Measurements from ENCODE around the gene C2CD5.

The C2CD5 gene

DNA sequence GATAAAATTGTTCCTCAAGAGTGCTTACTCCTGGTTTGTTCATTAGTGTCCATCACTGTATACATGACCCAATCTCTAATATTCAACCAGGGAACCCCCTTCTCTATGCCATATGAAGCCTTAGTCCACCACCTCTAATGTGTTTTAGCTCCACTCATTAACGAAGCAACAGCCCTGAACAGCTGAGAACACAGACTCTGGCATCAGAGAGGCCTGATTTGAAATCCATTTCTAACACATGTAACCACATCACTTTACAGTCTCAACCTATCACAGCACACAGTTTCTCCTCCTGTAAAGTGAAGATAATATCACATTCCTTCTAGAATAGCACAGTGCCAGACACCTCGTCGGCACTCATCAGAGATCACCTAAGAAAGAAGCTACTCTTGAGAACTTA lies 64.3 kb downstream of the C2CD5 start:
- WGBS (ENCODE audit: insufficient coverage) = 100% methylated on average over 1 of the region's 3 CpGs
- no peaks in the 10 kb centered on the region for H3K27me3 ChIP-seq (replicated peaks in 2 of 5; ENCODE audit: control insufficient read depth in 4 of 5, insufficient read depth in 5 of 5, low read length in 4 of 5)
- H3K4me3 ChIP-seq (ENCODE audit: control insufficient read depth in 1 of 7, extremely low read depth in 1 of 7, insufficient read depth in 4 of 7, low read depth in 2 of 7, low read length in 6 of 7) = no peak overlapping the region
- ChIA-PET CTCF (interaction anchor here (0.6 to 1.3 kb wide), 3 partner anchors 24 to 418 kb away, joined by 3 read pairs; no protein-coding TSS in a partner anchor), POLR2A (no interaction called here)
- no peaks in the 10 kb centered on the region for H3K9me3 ChIP-seq (ENCODE audit: control extremely low read depth in 1 of 5, control insufficient read depth in 4 of 5, insufficient read depth in 2 of 5, low read depth in 1 of 5, low read length in 4 of 5)
- no peaks in the 10 kb centered on the region for H3K4me1 ChIP-seq (ENCODE audit: control extremely low read depth in 1 of 4, control insufficient read depth in 4 of 4, insufficient read depth in 4 of 4, low read length in 3 of 4)
- DNase-seq = no peak
- H3K27ac ChIP-seq (ENCODE audit: insufficient read depth in 1 of 2, low read depth in 1 of 2, low read length in 2 of 2, poor library complexity in 1 of 2, severe bottlenecking in 2 of 2) = no peak overlapping the region
- peaks cover 5 to 36% (median 20%) of the 10 kb centered on the region in 4 experiments for H3K36me3 ChIP-seq (ENCODE audit: control insufficient read depth in 4 of 4, insufficient read depth in 4 of 4, low read length in 3 of 4)

DNA sequence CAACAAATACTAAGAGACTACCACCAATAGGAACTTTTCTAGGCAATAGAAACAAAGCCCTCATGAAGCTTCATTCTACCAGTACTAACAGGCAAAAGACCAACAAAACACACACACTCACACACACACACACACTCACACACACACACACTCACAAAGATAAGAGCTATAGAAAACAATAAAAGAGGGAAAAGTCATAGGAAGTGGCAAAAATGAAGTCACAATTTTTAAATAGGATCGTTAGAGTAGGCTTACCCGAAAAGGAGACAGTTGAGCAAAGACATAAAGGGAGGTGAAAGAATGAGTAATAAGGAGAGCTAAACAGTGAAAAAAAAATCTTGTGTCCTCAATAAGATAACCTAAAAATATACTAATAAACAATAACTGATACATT lies 66.5 kb downstream of the C2CD5 start:
- H3K4me1 ChIP-seq (ENCODE audit: control extremely low read depth in 1 of 4, control insufficient read depth in 4 of 4, insufficient read depth in 4 of 4, low read length in 3 of 4) = no peaks in the 10 kb centered on the region
- POLR2A ChIA-PET = no interaction called here
- no peak overlapping the region for H3K4me3 ChIP-seq (ENCODE audit: control insufficient read depth in 1 of 7, extremely low read depth in 1 of 7, insufficient read depth in 4 of 7, low read depth in 2 of 7, low read length in 6 of 7)
- DNase-seq = no peak
- CTCF ChIA-PET = interaction anchor here (0.9 kb wide), 1 partner anchor 18 kb away, joined by 4 read pairs; no protein-coding TSS in a partner anchor
- no peaks in the 10 kb centered on the region for H3K27me3 ChIP-seq (replicated peaks in 2 of 5; ENCODE audit: control insufficient read depth in 4 of 5, insufficient read depth in 5 of 5, low read length in 4 of 5)
- peaks cover 8 to 30% (median 15%) of the 10 kb centered on the region in 4 experiments for H3K36me3 ChIP-seq (ENCODE audit: control insufficient read depth in 4 of 4, insufficient read depth in 4 of 4, low read length in 3 of 4)
- no peaks in the 10 kb centered on the region for H3K9me3 ChIP-seq (ENCODE audit: control extremely low read depth in 1 of 5, control insufficient read depth in 4 of 5, insufficient read depth in 2 of 5, low read depth in 1 of 5, low read length in 4 of 5)
- 100% methylated on average over 1 of the region's 2 CpGs for WGBS (ENCODE audit: insufficient coverage)
- H3K27ac ChIP-seq (ENCODE audit: insufficient read depth in 1 of 2, low read depth in 1 of 2, low read length in 2 of 2, poor library complexity in 1 of 2, severe bottlenecking in 2 of 2) = no peak overlapping the region

DNA sequence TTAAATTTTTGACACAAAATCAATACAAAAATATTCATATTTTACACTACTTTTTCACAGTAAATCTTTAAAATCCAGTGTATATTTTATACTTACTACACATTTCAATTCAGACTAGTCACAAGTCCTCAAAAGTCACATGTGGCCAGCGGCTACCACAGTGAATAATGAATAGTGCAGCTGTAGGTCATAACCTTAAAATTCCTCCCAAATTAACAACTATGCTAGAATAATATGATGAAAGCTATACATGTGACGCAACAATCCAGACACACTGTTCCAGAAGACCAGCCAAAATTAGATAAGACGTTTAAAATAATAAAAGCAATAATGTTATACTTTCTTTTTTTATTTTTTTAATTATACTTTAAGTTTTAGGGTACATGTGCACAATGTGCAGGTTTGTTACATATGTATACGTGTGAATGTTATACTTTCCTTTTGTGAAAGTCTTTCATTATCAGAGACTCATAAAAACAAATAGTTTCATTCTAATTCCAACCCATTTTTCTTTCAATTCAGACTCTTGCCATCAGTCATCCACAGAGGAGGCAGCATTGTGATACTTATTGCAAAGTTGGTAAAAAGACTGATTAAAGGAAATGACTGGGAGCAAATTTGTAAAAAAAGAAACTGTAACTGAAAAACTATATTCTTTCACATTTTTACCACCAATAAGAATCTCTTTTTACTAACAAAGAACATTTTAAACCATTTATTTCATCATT lies 67.0 kb downstream of the C2CD5 start:
- DNase-seq = no peak
- H3K27me3 ChIP-seq (replicated peaks in 2 of 5; ENCODE audit: control insufficient read depth in 4 of 5, insufficient read depth in 5 of 5, low read length in 4 of 5) = no peaks in the 10 kb centered on the region
- H3K27ac ChIP-seq (ENCODE audit: insufficient read depth in 1 of 2, low read depth in 1 of 2, low read length in 2 of 2, poor library complexity in 1 of 2, severe bottlenecking in 2 of 2) = no peak overlapping the region
- no CpG with 5 or more reads among the region's 4 CpGs for WGBS (ENCODE audit: insufficient coverage)
- no peaks in the 10 kb centered on the region for H3K4me1 ChIP-seq (ENCODE audit: control extremely low read depth in 1 of 4, control insufficient read depth in 4 of 4, insufficient read depth in 4 of 4, low read length in 3 of 4)
- no peaks in the 10 kb centered on the region for H3K9me3 ChIP-seq (ENCODE audit: control extremely low read depth in 1 of 5, control insufficient read depth in 4 of 5, insufficient read depth in 2 of 5, low read depth in 1 of 5, low read length in 4 of 5)
- ChIA-PET CTCF (interaction anchor here (5.0 kb wide), 1 partner anchor 17 kb away, joined by 18 read pairs; no protein-coding TSS in a partner anchor), POLR2A (no interaction called here)
- H3K36me3 ChIP-seq (ENCODE audit: control insufficient read depth in 4 of 4, insufficient read depth in 4 of 4, low read length in 3 of 4) = peaks cover 8 to 26% (median 15%) of the 10 kb centered on the region in 4 experiments
- no peak overlapping the region for H3K4me3 ChIP-seq (ENCODE audit: control insufficient read depth in 1 of 7, extremely low read depth in 1 of 7, insufficient read depth in 4 of 7, low read depth in 2 of 7, low read length in 6 of 7)

DNA sequence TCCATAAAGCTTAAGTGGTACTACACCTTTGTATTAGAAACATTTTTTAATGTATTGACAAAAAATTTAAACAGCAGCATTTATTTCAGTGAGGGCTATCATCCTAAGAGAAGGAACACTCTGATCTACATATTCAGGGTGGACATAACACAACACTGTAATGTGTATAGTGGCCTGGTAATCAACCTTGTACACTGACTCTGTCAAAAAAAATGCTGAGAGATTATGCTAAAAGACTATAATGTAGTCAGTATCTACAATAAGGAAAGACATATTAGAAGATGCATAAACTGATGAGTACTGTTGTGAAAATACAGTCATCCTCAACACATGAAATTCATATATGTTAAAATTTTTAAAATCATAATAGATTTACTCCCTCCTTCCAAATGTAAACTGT lies 68.2 kb downstream of the C2CD5 start:
- CTCF ChIA-PET = interaction anchor here (5.0 kb wide), 1 partner anchor 16 kb away, joined by 18 read pairs; no protein-coding TSS in a partner anchor
- no peaks in the 10 kb centered on the region for H3K4me1 ChIP-seq (ENCODE audit: control extremely low read depth in 1 of 4, control insufficient read depth in 4 of 4, insufficient read depth in 4 of 4, low read length in 3 of 4)

DNA sequence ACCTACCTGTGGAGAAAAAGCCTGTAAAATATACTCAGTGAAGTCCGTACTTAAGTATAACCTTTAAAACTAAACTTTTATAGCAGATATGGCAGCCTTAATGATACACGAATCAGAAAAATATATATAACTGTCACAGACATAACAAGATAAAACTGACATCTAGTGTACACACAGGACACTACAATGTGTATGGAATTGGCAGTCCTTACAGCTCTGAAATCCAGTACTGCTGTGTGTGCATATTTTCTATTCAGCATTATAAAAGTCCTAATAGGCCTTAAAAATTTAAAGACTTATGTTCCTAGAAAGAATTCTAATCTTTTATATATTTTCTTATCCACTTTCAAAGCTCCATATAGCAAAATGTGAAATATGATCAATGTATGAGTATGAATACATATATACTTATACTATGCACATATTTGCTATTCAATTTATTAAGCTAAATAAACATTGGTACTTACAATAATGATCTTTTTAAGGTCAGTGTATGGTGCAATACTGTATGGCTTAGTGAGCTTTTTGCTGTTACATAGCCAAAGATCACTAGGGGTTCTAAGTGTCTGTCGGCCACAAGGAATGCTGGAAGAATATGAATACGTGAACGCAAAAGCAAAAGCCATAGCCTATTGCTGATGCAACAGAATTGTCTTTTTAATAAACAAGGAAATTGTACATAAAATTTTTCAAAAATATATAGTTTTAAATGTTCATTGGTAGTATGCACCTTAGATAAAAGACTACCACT lies 69.2 kb downstream of the C2CD5 start:
- Histone ChIP-seq H3K27me3 (replicated peaks in 2 of 5; ENCODE audit: control insufficient read depth in 4 of 5, insufficient read depth in 5 of 5, low read length in 4 of 5) (no peaks in the 10 kb centered on the region), H3K27ac (ENCODE audit: insufficient read depth in 1 of 2, low read depth in 1 of 2, low read length in 2 of 2, poor library complexity in 1 of 2, severe bottlenecking in 2 of 2) (no peak overlapping the region), H3K9me3 (ENCODE audit: control extremely low read depth in 1 of 5, control insufficient read depth in 4 of 5, insufficient read depth in 2 of 5, low read depth in 1 of 5, low read length in 4 of 5) (no peaks in the 10 kb centered on the region), H3K36me3 (ENCODE audit: control insufficient read depth in 4 of 4, insufficient read depth in 4 of 4, low read length in 3 of 4) (peaks cover 4 to 26% (median 15%) of the 10 kb centered on the region in 4 experiments), H3K4me3 (ENCODE audit: control insufficient read depth in 1 of 7, extremely low read depth in 1 of 7, insufficient read depth in 4 of 7, low read depth in 2 of 7, low read length in 6 of 7) (no peak overlapping the region), H3K4me1 (ENCODE audit: control extremely low read depth in 1 of 4, control insufficient read depth in 4 of 4, insufficient read depth in 4 of 4, low read length in 3 of 4) (no peaks in the 10 kb centered on the region)
- WGBS (ENCODE audit: insufficient coverage) = 90% methylated on average over 2 of the region's 5 CpGs
- no peak for DNase-seq
- ChIA-PET CTCF (interaction anchor here (5.0 kb wide), 1 partner anchor 15 kb away, joined by 18 read pairs; no protein-coding TSS in a partner anchor), POLR2A (no interaction called here)

More for the DNA sequence above, 68.2 kb downstream of the C2CD5 start:
- POLR2A ChIA-PET = no interaction called here
- H3K36me3 ChIP-seq (ENCODE audit: control insufficient read depth in 4 of 4, insufficient read depth in 4 of 4, low read length in 3 of 4) = peaks cover 4 to 21% (median 13%) of the 10 kb centered on the region in 4 experiments
- H3K4me3 ChIP-seq (ENCODE audit: control insufficient read depth in 1 of 7, extremely low read depth in 1 of 7, insufficient read depth in 4 of 7, low read depth in 2 of 7, low read length in 6 of 7) = no peak overlapping the region
- H3K27ac ChIP-seq (ENCODE audit: insufficient read depth in 1 of 2, low read depth in 1 of 2, low read length in 2 of 2, poor library complexity in 1 of 2, severe bottlenecking in 2 of 2) = no peak overlapping the region
- no peak for DNase-seq
- no peaks in the 10 kb centered on the region for H3K9me3 ChIP-seq (ENCODE audit: control extremely low read depth in 1 of 5, control insufficient read depth in 4 of 5, insufficient read depth in 2 of 5, low read depth in 1 of 5, low read length in 4 of 5)
- H3K27me3 ChIP-seq (replicated peaks in 2 of 5; ENCODE audit: control insufficient read depth in 4 of 5, insufficient read depth in 5 of 5, low read length in 4 of 5) = no peaks in the 10 kb centered on the region

DNA sequence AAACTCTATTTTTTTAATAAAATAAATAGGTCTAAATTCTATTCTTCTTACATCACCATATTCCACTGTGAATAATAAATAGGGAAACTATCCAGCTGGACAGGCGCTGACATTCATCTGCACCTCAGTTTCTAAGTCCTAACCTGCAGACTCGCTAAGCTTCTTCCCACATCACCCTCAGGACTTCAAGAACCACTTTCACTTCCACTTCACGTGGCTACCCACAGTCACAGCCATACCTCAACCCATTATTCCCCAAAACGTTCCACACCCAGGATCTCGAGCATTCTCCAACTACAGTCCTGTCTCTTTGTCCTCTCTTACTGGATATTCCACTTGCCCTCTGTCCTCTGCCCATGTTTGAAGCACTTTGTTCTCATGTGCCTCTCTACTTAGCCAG lies 71.1 kb downstream of the C2CD5 start:
- DNase-seq = no peak
- peaks cover 5 to 35% (median 16%) of the 10 kb centered on the region in 4 experiments for H3K36me3 ChIP-seq (ENCODE audit: control insufficient read depth in 4 of 4, insufficient read depth in 4 of 4, low read length in 3 of 4)
- CTCF ChIA-PET = interaction anchor here (5.0 kb wide), 1 partner anchor 13 kb away, joined by 18 read pairs; no protein-coding TSS in a partner anchor

DNA sequence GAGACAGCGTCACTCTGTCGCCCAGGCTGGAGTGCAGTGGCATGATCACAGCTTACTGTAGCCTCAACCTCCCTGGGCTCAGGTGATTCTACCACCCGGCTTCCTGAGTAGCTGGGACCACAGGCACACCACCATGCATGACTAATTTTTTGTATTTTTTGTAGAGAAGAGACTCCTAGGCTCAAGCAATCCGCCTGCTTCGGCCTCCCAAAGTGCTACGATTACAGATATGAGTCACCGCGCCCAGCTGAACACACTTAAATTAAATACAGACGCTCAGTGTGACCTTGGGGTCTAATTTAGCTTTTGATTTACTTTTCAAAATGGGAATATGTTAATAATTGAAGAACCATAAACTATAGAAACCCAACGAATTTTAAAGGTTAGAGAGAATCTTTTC lies 77.2 kb downstream of the C2CD5 start:
- WGBS (ENCODE audit: insufficient coverage) = 94% methylated on average over 3 of the region's 10 CpGs
- CTCF ChIA-PET = interaction anchor here (0.6 to 2.7 kb wide), 4 partner anchors 8 to 385 kb away, joined by 3 to 20 read pairs (median 3); no protein-coding TSS in a partner anchor
- no peak for DNase-seq

More for the DNA sequence above, 71.1 kb downstream of the C2CD5 start:
- Histone ChIP-seq H3K27ac (ENCODE audit: insufficient read depth in 1 of 2, low read depth in 1 of 2, low read length in 2 of 2, poor library complexity in 1 of 2, severe bottlenecking in 2 of 2) (no peak overlapping the region), H3K4me3 (ENCODE audit: control insufficient read depth in 1 of 7, extremely low read depth in 1 of 7, insufficient read depth in 4 of 7, low read depth in 2 of 7, low read length in 6 of 7) (no peak overlapping the region), H3K9me3 (ENCODE audit: control extremely low read depth in 1 of 5, control insufficient read depth in 4 of 5, insufficient read depth in 2 of 5, low read depth in 1 of 5, low read length in 4 of 5) (no peaks in the 10 kb centered on the region), H3K4me1 (ENCODE audit: control extremely low read depth in 1 of 4, control insufficient read depth in 4 of 4, insufficient read depth in 4 of 4, low read length in 3 of 4) (no peaks in the 10 kb centered on the region), H3K27me3 (replicated peaks in 2 of 5; ENCODE audit: control insufficient read depth in 4 of 5, insufficient read depth in 5 of 5, low read length in 4 of 5) (no peaks in the 10 kb centered on the region)
- POLR2A ChIA-PET = no interaction called here
- 94% methylated on average over 4 of the region's 5 CpGs for WGBS (ENCODE audit: insufficient coverage)

More for the DNA sequence above, 77.2 kb downstream of the C2CD5 start:
- Histone ChIP-seq H3K4me3 (ENCODE audit: control insufficient read depth in 1 of 7, extremely low read depth in 1 of 7, insufficient read depth in 4 of 7, low read depth in 2 of 7, low read length in 6 of 7) (no peak overlapping the region), H3K36me3 (ENCODE audit: control insufficient read depth in 4 of 4, insufficient read depth in 4 of 4, low read length in 3 of 4) (peaks cover 2 to 19% (median 6%) of the 10 kb centered on the region in 4 experiments), H3K27ac (ENCODE audit: insufficient read depth in 1 of 2, low read depth in 1 of 2, low read length in 2 of 2, poor library complexity in 1 of 2, severe bottlenecking in 2 of 2) (no peak overlapping the region), H3K4me1 (ENCODE audit: control extremely low read depth in 1 of 4, control insufficient read depth in 4 of 4, insufficient read depth in 4 of 4, low read length in 3 of 4) (no peaks in the 10 kb centered on the region), H3K27me3 (replicated peaks in 2 of 5; ENCODE audit: control insufficient read depth in 4 of 5, insufficient read depth in 5 of 5, low read length in 4 of 5) (no peaks in the 10 kb centered on the region), H3K9me3 (ENCODE audit: control extremely low read depth in 1 of 5, control insufficient read depth in 4 of 5, insufficient read depth in 2 of 5, low read depth in 1 of 5, low read length in 4 of 5) (no peaks in the 10 kb centered on the region)
- POLR2A ChIA-PET = no interaction called here
